Activated CD4-positive, alpha-beta memory T cell treated with anti-CD3 and anti-CD28 coated beads, Interleukin-2, amount 10 ng/mL, durations not matched to agents 7 days and 5 days (primary cell): ENCODE results near the gene MXD1. TPM values are rescaled to one million over a fixed set of nuclear protein-coding genes. Genes with fewer than 3 reads are reported as not detected.

Experiments used
- total RNA-seq, 2 experiments: library from RNA; stranded (reverse); gene quantifications; one replicate each; pipeline ENCODE4 v1.2.3, GENCODE V29; 2021

Gene MXD1
- total RNA-seq, 2 experiments from 2014 or later = 40.8 to 47.5 TPM

Other genes with a start within 250 kb of the MXD1 start
- gene ANXA4, start 173.0 kb upstream of the MXD1 start, total RNA-seq = 10 to 100 TPM; 86.9 to 90.4 TPM
- gene GMCL1, start 85.4 kb upstream of the MXD1 start, total RNA-seq = 10 to 100 TPM; 30.1 to 34.8 TPM
- 10 to 100 TPM; 59.3 to 63.3 TPM for gene SNRNP27, start 21.2 kb upstream of the MXD1 start, total RNA-seq
- gene ASPRV1, start 46.5 kb downstream of the MXD1 start, total RNA-seq = under 1 TPM; 0.98 TPM
- 100 to 1,000 TPM; 475 to 483 TPM for gene PCBP1, start 172.4 kb downstream of the MXD1 start, total RNA-seq